PC-3 (cell line): ENCODE data around the gene CDH6.

Source experiments
- CTCF ChIP-seq: fragments of 300-600 bp; sonication (generic); conservative IDR thresholded peaks from 2 replicates; pipeline ENCODE4 v1.5.1; 2017; ENCODE audit warnings: antibody characterized with exemption, low read depth, mild to moderate bottlenecking, low read length
- EZH2 ChIP-seq: fragments of 300-600 bp; sonication (generic); IDR thresholded peaks from one replicate; pipeline ENCODE4 v1.6.1; 2017; ENCODE audit warnings: antibody characterized with exemption, mild to moderate bottlenecking, low read length; ENCODE audit not compliant: unreplicated experiment
- EZH2phosphoT487 ChIP-seq: fragments of 300-600 bp; sonication (generic); IDR thresholded peaks from 2 replicates; pipeline ENCODE4 v1.6.1; 2018; ENCODE audit warnings: mild to moderate bottlenecking, antibody characterized with exemption, low read length, borderline replicate concordance

GRCh38 chr5:31153521-31153920 lies 40.0 kb upstream of the CDH6 start:
- no peak for TF ChIP-seq EZH2phosphoT487
- TF ChIP-seq CTCF = no peak
- TF ChIP-seq EZH2 = no peak
